Peyer's patch (tissue), 4 donors: ENCODE results near the gene PACRG.

ENCODE experiments used
- POLR2A ChIP-seq, 2 donors: fragments of 450-650 bp; IDR thresholded peaks; one replicate each; pipeline ENCODE4 v1.5.1; 2017; ENCODE audit warnings: antibody characterized with exemption in 2 of 2, mild to moderate bottlenecking in 2 of 2, moderate library complexity in 2 of 2
- TF ChIP-seq, protein P1 (sequence below), 6 experiments: fragments of 450-650 bp in 4 of 6; fragments of 200-600 bp in 2 of 6; sonication (generic) in 1 of 6; IDR thresholded peaks; one replicate each; pipeline ENCODE4 v1.5.1; 2017 to 2019; ENCODE audit warnings: antibody characterized with exemption in 6 of 6, mild to moderate bottlenecking in 3 of 6, moderate library complexity in 1 of 6

DNA sequence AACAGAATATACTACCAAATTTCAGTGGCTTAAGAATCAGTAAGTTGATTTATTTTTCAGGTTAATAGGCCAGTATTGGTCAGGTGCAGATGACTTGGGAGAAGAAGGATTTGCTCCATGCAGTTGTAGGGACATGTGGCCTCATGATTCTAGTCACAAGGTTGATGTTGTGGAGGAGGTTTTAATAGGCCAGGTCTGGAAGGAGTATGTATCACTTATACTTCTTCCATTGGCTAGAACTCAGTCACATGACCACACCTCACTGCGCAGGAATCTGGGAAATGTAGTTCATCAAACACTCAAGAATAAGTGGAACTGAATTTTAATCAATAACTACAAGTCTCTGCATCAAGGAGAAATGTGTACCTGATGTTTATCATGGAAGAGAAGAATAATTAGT is 405.2 kb downstream of the PACRG start:
- TF ChIP-seq, protein P1, sequence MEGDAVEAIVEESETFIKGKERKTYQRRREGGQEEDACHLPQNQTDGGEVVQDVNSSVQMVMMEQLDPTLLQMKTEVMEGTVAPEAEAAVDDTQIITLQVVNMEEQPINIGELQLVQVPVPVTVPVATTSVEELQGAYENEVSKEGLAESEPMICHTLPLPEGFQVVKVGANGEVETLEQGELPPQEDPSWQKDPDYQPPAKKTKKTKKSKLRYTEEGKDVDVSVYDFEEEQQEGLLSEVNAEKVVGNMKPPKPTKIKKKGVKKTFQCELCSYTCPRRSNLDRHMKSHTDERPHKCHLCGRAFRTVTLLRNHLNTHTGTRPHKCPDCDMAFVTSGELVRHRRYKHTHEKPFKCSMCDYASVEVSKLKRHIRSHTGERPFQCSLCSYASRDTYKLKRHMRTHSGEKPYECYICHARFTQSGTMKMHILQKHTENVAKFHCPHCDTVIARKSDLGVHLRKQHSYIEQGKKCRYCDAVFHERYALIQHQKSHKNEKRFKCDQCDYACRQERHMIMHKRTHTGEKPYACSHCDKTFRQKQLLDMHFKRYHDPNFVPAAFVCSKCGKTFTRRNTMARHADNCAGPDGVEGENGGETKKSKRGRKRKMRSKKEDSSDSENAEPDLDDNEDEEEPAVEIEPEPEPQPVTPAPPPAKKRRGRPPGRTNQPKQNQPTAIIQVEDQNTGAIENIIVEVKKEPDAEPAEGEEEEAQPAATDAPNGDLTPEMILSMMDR (IDR thresholded peaks at IDR 0.05) = no peak
- no peak for TF ChIP-seq POLR2A (IDR thresholded peaks at IDR 0.05)
